ENCODE measurements around the gene DDX51.
"Not testable (repeated sequence)": the region's sequence is repeated elsewhere in the genome, so short reads cannot be mapped to it uniquely, and the experiment has no call there.

The DDX51 gene

DNA sequence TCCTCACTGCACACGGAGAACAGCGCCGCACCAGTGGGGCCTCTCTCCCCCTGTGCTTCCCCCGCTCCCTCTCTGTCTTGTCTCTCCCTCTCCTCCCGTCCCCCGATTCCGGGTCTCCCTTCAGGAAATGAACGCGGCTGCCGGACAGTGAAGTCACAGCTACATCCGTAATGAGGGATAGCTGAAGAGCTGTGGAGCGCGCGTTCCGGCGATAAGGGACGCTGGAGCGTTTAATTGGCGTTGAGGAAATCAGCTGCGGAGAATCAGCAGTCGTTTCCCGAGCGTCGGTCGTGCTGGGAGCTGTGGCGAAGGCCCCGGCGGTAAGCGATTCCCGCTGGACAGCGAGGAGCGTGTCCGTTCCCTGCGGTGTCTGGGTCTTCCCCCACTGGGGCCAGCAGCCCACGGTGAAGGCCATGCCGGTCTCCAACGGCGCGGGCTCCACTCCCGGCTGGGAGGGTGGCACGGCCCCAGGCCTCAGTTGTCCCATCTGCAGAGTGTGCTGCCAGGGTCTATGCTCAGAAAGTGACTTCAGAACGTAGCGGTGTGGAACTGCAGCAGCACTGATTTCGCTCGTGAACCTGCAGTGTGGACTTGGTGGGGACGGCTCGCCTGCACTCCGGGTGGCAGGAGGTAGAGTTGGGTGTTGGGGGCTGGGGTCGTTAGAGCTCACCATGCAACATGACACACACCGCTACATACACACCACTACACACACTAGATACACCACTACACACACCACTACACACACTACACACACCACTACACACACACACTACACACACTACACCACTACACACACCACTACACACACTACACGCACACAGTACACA is 11.0 kb upstream of the DDX51 start:
- no peak for DNase-seq (ENCODE audit: low read depth in 3 of 3)

DNA sequence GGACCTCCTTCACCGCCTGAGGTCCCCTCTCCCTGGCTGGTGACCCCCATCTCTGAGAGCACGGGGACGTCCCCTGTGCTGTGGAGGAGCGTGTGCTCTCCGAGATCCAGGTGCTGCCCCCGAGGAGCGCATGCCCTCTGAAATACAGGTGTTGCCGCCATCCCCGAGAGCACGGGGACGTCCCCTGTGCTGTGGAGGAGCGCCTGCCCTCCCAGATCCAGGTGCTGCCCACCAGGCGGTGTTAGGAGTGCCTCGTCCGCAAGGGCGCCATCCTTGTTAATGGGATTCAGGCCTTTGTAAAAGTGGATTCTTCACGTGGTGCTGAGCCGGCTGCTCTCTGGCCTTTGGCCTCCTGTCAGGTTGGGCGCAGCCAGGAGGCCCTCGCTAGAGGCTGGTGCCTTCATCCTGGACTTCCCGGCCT is 10.2 kb upstream of the DDX51 start:
- no peak for DNase-seq (ENCODE audit: low read depth in 3 of 3)

- DNase-seq (ENCODE audit: low read depth in 3 of 3): peak; percentile 36 to 50 (median 48)
Observed at GRCh38 chr12:132153501-132154340, 9.6 kb upstream of the DDX51 start.

DNA sequence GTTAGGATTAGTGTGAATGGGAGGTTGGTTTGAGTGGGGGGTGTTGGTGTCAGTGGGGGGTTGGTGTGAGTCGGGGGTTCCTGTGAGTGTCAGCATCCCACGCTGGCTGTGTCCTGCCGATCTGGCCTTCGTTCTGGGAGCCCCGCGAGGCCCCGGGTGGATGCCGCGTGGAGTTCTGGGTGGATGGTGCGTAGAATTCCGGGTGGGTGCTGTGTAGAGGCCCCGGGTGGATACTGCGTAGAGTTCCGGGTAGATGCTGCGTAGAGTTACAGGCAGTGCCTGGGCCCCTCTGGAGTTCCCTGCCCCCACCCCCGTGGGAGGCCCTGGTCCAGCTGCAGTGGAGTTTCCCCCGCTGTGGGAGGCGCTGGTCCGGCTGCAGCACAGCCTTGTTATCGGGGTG is 8.8 kb upstream of the DDX51 start:
- no peak for DNase-seq (ENCODE audit: low read depth in 3 of 3)

DNA sequence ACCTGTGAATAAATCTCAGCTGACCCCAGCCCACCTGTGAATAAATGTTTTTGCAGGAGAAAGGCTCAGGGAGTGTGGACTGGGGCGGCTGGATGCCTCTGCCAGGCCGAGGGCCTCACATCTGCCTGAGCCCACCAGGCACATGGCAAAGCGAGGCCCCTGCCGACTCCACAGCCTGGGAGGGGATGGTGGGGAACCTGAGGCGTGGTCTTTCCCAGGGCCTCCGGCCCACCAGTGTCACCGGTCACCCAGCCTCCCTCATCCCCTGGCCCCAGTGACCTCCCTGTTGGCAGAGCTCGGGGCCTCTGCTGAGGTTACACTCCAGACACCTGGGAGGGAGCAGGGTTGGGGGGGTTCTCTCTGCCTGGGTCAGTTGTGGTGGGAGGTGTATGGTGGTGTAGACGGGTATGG is 8.3 kb upstream of the DDX51 start:
- no peak for DNase-seq (ENCODE audit: low read depth in 3 of 3)

- DNase-seq (ENCODE audit: low read depth in 3 of 3): no peak
Observed at GRCh38 chr12:132151766-132152410, 7.8 kb upstream of the DDX51 start.

- DNase-seq (ENCODE audit: low read depth in 3 of 3): no peak
Observed at GRCh38 chr12:132151145-132151765, 7.1 kb upstream of the DDX51 start.

DNA sequence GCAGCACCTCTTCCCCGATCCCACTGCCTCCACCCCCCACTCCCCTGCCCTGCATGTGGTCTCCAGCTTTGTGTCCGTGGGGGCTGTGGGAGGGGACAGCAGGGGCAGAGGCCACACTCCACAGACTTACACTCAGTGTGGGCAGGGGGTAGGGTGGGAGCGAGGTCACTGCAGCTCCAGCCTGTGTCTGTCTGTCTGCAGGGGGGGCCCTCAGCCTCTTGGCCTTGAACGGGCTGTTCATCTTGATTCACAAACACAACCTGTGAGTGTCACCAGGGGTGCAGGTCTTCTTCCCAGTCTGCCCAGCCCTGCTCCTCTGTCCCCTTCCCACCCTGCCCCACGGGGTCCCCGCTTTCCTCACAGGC is 6.6 kb upstream of the DDX51 start:
- DNase-seq (ENCODE audit: low read depth in 3 of 3): no peak

- DNase-seq (ENCODE audit: low read depth in 3 of 3): not testable (repeated sequence)
Observed at GRCh38 chr12:132149526-132149925, 5.4 kb upstream of the DDX51 start.

DNA sequence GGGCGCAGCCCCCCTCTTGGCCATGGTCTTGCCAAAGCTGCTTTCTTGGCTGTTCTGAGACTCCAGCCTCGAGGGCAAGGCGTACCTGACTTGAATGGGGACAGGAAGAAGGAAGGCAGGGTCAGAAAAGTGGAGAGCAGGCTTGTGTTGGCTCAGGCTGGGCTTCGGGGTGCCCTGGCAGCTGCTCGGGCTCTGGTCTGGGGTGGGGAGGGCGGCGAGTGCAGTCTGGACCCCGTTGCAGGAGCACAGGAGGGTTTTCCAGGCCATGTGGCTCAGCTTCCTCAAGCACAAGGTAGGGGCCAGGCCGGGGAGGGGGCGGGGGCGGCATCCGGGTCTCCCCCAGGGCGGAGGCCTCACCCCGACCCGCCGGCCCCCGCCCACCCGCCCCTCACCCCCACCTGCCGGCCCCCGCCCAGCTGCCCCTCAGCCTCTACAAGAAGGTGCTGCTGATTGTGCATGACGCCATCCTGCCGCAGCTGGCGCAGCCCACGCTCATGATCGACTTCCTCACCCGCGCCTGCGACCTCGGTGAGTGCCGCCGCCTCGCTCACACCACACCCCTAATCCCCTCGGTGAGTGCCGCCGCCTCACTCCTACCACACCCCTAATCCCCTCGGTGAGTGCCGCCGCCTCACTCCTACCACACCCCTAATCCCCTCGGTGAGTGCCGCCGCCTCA is 4.4 kb upstream of the DDX51 start:
- no peak for DNase-seq (ENCODE audit: low read depth in 3 of 3)

DNA sequence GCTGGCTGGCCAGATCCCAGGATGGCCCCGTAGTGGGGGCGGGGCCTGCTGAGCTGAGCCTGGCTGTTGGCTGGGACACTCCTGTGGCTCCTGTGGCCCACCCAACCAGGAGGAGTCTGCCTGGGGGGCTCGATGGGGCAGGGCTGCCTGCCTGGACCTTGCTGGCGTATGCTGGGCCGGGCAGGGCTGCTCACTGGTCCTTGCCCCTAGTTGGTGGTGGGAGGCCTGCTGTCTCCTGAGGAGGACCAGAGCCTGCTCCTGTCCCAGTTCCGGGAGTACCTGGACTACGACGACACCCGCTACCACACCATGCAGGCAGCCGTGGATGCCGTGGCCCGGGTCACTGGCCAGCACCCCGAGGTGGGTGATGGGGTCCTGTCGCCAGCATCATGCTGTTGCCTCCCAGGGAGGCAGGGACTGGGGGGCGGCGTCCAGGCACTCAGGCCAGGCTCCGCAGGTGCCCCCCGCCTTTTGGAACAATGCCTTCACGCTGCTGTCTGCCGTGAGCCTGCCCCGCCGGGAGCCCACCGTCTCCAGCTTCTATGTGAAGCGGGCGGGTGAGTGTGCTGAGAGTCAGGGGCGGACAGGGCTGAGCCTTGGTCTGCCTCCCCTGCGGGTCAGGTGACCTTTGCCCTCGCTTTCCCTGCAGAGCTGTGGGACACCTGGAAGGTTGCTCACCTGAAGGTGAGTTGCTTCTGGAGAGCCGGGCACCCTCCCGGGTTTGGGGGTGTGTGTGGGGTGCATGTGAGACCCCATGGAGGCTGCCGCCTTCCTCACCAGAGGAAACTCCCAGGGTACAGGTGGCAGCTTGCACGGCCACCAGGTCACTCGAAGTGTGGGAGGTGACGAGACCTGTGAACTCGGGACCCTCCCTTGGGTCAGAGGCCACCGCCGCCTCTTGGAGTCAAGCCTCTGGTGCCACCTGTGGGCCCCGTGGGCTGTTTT is 3.6 kb upstream of the DDX51 start:
- DNase-seq (ENCODE audit: low read depth in 3 of 3): no peak

DNA sequence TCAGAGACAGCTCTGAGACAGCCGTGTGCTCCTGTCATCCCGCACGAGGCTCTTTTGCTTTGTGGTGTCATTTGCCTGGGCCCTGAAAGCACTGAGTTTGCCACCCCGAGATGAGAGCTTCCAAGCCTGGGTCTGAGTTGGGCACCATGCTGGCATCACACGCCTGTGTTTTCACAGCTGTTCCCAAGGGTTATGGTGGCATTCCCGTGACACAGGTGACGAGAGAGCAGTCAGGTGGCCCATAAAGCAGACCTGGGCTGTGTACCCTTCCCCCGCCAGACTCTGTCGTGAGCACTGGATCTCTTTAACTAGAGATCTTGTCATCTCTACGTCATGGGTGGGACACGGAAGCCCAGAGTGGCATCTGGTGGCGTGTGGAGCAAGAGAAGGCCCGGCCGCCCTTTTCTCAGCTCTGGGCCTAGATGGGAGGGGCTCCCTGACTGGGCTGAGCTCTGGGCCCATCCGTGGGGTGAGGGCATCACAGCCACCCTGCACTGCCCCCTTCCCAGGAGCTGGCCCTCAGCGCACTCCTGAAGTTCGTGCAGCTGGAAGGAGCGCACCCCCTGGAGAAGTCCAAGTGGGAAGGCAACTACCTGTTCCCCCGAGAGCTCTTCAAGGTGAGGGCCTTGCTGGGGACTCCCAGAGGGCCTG is 2.8 kb upstream of the DDX51 start:
- DNase-seq (ENCODE audit: low read depth in 3 of 3): no peak

GRCh38 chr12:132146098-132146497 is 2.0 kb upstream of the DDX51 start:
- no peak for DNase-seq (ENCODE audit: low read depth in 3 of 3)

DNA sequence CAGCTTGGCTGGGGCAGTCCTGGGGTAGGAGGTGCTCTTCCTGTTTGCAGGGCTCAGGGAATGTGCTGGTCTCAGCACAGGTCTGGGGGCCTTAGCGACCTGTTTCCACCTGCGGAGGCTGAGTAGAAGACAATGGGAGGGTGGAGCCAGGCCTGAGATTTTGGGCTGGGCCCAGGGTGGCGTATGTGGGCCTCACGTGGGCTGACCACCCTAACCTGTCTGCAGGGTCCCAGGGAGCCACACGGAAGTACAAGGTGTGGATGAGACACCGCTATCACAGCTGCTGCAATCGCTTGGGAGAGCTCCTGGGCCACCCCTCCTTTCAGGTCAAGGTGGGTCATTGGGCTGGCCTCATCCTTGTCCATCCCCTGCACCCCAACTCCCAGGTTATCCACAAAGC is 1.2 kb upstream of the DDX51 start:
- DNase-seq (ENCODE audit: low read depth in 3 of 3): no peak

DNA sequence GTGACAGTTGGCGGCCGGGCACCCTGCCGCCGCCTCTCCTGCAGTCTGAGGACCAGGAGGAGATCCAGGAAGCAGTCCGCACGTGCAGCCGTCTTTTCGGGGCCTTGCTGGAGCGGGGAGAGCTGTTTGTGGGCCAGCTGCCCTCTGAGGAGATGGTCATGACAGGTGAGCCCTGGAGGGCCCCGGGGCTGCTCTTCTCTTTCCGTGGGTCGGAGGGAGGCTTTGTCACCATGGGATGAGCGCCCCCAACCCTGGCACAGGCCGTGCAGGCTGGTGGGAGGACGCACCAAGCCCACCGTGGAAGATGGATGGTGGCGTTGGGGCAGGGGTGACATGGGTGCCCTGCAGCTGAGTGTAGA is 670 bp upstream of the DDX51 start:
- no peak for DNase-seq (ENCODE audit: low read depth in 3 of 3)

DNA sequence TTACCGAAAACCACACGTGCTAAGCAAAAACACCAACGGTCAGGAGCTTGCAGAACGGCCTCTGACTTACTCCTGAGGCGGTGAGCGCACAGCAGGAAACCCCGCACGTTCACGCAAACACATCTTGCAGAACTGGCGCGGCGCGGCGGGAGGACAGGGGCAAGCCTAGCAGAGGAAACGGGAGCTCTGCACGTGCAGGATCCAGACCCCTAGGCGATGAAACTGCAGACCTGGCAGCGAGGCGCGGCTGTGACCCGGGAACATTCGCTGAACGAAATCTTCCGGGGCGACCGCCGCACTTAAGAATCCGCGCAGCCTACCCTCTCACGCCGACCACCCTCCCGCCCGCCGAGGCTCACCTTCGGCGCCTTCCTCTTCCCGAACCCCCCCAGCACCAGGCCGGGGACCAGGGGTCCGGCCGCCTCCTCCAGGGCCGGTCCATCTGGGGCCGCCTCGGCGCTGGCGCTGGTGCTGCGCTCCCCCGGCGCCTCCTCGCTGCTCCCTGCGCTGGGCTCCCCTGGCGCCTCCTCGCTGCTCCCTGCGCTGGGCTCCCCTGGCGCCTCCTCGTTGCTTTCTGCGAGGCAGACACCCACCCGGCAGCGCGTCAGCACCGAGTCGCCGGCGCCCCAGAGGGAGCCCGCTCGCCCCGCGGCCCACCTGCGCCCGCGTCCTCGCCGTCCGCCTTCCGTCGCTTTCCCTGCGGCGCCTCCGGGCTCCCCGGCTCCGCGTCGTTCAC is 615 bp downstream of the DDX51 start:
- DNase-seq (ENCODE audit: low read depth in 3 of 3): no peak

GRCh38 chr12:132142679-132143335 is 1.3 kb downstream of the DDX51 start:
- DNase-seq (ENCODE audit: low read depth in 3 of 3): no peak

DNA sequence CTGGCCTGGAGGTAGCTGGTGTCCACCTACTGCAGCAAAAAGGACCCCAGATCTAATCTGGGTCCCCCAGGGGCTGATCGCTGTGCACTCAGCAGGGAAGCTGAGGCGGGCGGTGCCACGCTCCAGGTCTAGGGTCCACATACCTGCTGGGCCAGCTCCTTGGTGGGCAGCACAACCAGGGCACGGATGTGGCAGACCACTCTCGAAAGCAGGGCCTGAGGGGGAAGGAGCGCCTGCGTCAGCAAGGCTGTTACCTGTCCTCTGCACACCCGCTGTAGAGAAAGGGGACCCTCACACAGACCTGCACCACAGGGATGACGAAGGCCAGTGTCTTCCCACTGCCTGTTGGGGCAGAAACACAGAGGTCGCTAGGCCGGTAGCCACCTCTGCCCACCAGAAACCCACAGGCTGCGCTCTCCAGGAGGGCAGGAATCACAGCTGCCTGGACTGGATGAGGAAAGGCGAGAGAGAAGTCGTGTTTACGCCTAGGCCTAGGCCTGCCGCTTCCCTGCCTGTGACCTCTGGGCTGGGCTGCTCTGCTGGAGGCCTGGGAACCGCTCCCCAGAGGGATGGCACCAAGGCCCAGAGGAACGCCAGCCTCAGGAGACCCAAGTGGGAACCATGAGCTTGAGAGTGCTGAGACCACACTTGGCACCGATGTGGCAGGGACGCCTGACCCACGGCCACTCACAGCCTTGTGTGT is 2.0 kb downstream of the DDX51 start:
- no peak for DNase-seq (ENCODE audit: low read depth in 3 of 3)
